Fibroblast of pulmonary artery (primary cell): Measurements from ENCODE around the gene MRPS31.
"Not testable (repeated sequence)": the region's sequence is repeated elsewhere in the genome, so short reads cannot be mapped to it uniquely, and the experiment has no call there.

Experiments
- DNase-seq: peaks from one replicate; pipeline ENCODE4 v3.0.0-alpha.2; 2010; ENCODE audit warnings: low read depth
- H3K4me3 ChIP-seq: replicated peaks from 2 replicates; pipeline ENCODE4 v1.5.1; 2011; ENCODE audit warnings: low read depth, mild to moderate bottlenecking, control low read depth, low read length, moderate library complexity
- TF ChIP-seq, protein P1 (sequence below): IDR thresholded peaks from 2 replicates; pipeline ENCODE4 v1.5.1; 2011; ENCODE audit warnings: mild to moderate bottlenecking, control low read depth, low read length, inconsistent platforms; ENCODE audit errors: missing control alignments

The MRPS31 gene

GRCh38 chr13:40764587-40765403 lies 6.2 kb downstream of the MRPS31 start:
- DNase-seq, result peak; percentile 8
- H3K4me3 ChIP-seq, result no peak overlapping the region
- TF ChIP-seq, protein P1, sequence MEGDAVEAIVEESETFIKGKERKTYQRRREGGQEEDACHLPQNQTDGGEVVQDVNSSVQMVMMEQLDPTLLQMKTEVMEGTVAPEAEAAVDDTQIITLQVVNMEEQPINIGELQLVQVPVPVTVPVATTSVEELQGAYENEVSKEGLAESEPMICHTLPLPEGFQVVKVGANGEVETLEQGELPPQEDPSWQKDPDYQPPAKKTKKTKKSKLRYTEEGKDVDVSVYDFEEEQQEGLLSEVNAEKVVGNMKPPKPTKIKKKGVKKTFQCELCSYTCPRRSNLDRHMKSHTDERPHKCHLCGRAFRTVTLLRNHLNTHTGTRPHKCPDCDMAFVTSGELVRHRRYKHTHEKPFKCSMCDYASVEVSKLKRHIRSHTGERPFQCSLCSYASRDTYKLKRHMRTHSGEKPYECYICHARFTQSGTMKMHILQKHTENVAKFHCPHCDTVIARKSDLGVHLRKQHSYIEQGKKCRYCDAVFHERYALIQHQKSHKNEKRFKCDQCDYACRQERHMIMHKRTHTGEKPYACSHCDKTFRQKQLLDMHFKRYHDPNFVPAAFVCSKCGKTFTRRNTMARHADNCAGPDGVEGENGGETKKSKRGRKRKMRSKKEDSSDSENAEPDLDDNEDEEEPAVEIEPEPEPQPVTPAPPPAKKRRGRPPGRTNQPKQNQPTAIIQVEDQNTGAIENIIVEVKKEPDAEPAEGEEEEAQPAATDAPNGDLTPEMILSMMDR, result no peak

DNA sequence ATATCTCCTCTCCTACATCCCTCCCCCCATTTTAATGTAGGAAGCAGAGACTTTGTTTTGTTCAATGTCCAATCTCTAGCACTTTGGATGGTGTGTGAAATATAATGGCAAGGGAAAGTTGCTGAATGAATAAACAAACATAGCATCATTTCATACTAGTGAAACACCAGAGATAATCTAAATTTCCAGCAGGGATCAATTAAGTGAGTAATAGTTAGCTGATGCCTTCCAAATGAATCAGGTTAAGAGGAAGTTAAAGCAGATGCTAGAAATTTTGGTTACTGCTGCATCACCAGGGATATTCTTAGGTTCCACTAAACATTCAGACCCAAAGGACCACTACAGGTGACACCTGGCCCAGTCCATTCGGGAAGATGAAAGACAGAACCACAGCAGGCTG lies 8.1 kb downstream of the MRPS31 start:
- no peak for DNase-seq
- H3K4me3 ChIP-seq, result no peak overlapping the region
- TF ChIP-seq, protein P1, result no peak

DNA sequence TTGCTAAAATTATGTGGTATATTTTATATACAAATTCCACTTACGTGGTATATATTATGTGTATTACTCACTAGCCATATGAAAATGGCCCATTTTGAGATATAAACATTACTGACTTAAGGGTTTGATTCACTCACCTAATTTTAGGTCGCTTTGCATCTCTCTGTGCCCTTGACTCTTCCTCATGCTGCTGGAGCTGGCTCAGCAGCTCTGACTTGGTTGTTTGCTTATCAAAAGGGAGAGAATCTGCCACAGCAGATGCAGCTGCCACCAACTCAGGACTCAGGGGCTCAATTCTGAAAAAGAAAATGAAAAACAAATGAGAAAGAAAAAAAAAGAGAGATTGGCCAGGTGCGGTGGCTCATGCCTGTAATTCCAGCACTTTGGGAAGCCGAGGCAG lies 12.2 kb downstream of the MRPS31 start:
- TF ChIP-seq, protein P1, result no peak
- no peak for DNase-seq
- no peak overlapping the region for H3K4me3 ChIP-seq

DNA sequence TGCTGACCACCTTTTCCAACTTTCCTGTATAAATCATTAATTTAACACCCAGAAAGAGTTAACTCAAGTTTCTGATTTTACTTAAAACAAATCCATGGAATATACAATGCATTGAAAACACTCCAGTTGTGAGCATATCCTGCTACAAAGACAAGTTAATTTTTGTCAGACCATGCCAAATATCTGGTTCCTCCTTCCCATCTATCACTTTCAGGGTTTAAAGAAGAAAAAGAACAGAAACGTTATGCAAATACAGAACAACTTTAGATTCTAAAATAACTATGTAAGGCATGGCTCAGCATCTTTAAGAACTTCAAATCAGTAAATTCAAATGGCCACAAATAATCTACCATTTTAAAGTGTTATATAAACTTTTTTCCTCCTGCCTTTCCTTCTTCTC lies 14.9 kb downstream of the MRPS31 start:
- TF ChIP-seq, protein P1, result no peak
- no peak overlapping the region for H3K4me3 ChIP-seq
- DNase-seq, result no peak

- TF ChIP-seq, protein P1, result no peak
- no peak overlapping the region for H3K4me3 ChIP-seq
- no peak for DNase-seq
Measured at GRCh38 chr13:40755082-40755700, 15.8 kb downstream of the MRPS31 start.

GRCh38 chr13:40749327-40749726 lies 21.7 kb downstream of the MRPS31 start:
- DNase-seq, result peak; percentile 3

GRCh38 chr13:40735232-40735548 lies 35.8 kb downstream of the MRPS31 start:
- not testable (repeated sequence) for H3K4me3 ChIP-seq, DNase-seq

More at GRCh38 chr13:40749327-40749726, 21.7 kb downstream of the MRPS31 start:
- no peak overlapping the region for H3K4me3 ChIP-seq
- TF ChIP-seq, protein P1, result peak; percentile 29

DNA sequence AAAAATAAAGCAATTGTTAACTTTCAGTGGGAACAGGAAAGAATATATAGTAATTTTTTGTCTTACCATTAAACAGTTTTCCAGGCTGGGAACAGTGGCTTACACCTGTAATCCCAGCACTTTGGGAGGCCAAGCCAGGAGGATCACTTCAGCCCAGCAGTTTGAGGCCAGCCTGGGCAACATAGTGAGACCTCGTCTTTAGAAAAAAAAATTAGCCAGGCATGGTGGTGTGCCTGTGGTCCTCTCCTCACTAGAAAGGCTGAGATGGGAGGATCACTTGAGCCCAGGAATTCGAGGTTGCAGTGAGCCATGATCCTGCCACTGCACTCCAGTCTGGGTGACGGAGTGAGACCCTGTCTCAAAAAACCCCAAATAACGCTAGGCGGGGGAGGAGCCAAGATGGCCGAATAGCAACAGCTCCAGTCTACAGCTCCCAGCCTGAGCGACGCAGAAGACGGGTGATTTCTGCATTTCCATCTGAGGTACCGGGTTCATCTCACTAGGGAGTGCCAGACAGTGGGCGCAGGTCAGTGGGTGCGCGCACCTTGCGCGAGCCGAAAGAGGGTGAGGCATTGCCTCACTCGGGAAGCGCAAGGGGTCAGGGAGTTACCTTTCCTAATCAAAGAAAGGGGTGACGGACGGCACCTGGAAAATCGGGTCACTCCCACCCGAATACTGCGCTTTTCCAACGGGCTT lies 36.3 kb downstream of the MRPS31 start:
- DNase-seq, H3K4me3 ChIP-seq: not testable (repeated sequence)
